Measurements from ENCODE around the gene ANKRD42.

DNA sequence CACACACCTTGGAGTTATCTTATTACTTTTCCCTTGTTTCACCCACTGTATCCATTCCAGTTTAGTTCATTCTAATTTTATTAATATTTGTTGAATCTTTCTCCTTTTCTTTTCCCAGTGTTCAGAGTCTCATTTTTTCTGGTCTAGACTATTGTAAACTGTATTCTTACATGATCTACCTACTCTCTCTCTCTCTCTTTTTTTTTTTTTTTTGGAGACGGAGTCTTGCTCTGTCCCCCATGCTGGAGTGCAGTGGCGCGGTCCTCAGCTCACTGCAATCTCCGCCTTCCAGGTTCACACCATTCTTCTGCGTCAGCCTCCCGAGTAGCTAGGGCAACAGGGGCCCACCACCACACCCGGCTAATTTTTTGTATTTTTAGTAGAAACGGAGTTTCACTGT lies 2.1 kb downstream of the ANKRD42 start:
- TF ChIP-seq, protein P1, sequence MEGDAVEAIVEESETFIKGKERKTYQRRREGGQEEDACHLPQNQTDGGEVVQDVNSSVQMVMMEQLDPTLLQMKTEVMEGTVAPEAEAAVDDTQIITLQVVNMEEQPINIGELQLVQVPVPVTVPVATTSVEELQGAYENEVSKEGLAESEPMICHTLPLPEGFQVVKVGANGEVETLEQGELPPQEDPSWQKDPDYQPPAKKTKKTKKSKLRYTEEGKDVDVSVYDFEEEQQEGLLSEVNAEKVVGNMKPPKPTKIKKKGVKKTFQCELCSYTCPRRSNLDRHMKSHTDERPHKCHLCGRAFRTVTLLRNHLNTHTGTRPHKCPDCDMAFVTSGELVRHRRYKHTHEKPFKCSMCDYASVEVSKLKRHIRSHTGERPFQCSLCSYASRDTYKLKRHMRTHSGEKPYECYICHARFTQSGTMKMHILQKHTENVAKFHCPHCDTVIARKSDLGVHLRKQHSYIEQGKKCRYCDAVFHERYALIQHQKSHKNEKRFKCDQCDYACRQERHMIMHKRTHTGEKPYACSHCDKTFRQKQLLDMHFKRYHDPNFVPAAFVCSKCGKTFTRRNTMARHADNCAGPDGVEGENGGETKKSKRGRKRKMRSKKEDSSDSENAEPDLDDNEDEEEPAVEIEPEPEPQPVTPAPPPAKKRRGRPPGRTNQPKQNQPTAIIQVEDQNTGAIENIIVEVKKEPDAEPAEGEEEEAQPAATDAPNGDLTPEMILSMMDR (IDR thresholded peaks at IDR 0.05) = no peak
- TF ChIP-seq POLR2A (IDR thresholded peaks at IDR 0.05) = no peak

Measured in thyroid gland (tissue), 4 donors.